HT1080 (cell line): Measurements from ENCODE around the gene MICB. TPM values are rescaled to one million over a fixed set of nuclear protein-coding genes. Genes with fewer than 3 reads are reported as not detected.
"Not testable (repeated sequence)": the region's sequence is repeated elsewhere in the genome, so short reads cannot be mapped to it uniquely, and the experiment has no call there.

Experiments
- DNase-seq: peaks from one replicate; pipeline ENCODE4 v3.0.0-alpha.2; 2015; ENCODE audit warnings: low read depth
- total RNA-seq: library from RNA; depleted of rRNA; stranded (reverse); fragments of >200 nt; shearing (Covaris generic); gene quantifications from 2 replicates; pipeline ENCODE4 v1.2.3, GENCODE V29; 2014

MICB gene
- total RNA-seq, 1 experiment from 2014 or later: not detected

GRCh38 chr6:31473780-31474761 is 23.9 kb upstream of the MICB start:
- DNase-seq: peak; percentile 65

- no peak for DNase-seq
Measured at GRCh38 chr6:31474871-31475286, 23.1 kb upstream of the MICB start.

- no peak for DNase-seq
Measured at GRCh38 chr6:31476515-31477139, 21.3 kb upstream of the MICB start.

- no peak for DNase-seq
Measured at GRCh38 chr6:31477521-31477920, 20.4 kb upstream of the MICB start.

GRCh38 chr6:31478186-31478950 is 19.6 kb upstream of the MICB start:
- DNase-seq: no peak

GRCh38 chr6:31479151-31479932 is 18.6 kb upstream of the MICB start:
- no peak for DNase-seq

GRCh38 chr6:31479933-31480535 is 17.9 kb upstream of the MICB start:
- no peak for DNase-seq

GRCh38 chr6:31480574-31480973 is 17.4 kb upstream of the MICB start:
- DNase-seq: no peak

- no peak for DNase-seq
Measured at GRCh38 chr6:31483392-31483791, 14.6 kb upstream of the MICB start.

GRCh38 chr6:31485055-31485454 is 12.9 kb upstream of the MICB start:
- DNase-seq: no peak

- not testable (repeated sequence) for DNase-seq
Measured at GRCh38 chr6:31486065-31486837, 11.7 kb upstream of the MICB start.

- not testable (repeated sequence) for DNase-seq
Measured at GRCh38 chr6:31487674-31488073, 10.3 kb upstream of the MICB start.

GRCh38 chr6:31489086-31489485 is 8.9 kb upstream of the MICB start:
- no peak for DNase-seq

GRCh38 chr6:31490115-31490873 is 7.7 kb upstream of the MICB start:
- no peak for DNase-seq

GRCh38 chr6:31493550-31493874 is 4.4 kb upstream of the MICB start:
- not testable (repeated sequence) for DNase-seq

- peak; percentile 64 for DNase-seq
Measured at GRCh38 chr6:31493875-31494694, 3.9 kb upstream of the MICB start.

GRCh38 chr6:31495580-31495979 is 2.4 kb upstream of the MICB start:
- DNase-seq: peak; percentile 65

GRCh38 chr6:31496826-31497225 is 1.1 kb upstream of the MICB start:
- DNase-seq: not testable (repeated sequence)
